Cardiac fibroblast (primary cell): Measurements from ENCODE around the gene CFAP99.

ENCODE experiments used
- DNase-seq, 2 donors: peaks; one replicate each; pipeline versions ENCODE4 v3.0.0 to v3.0.0-alpha.2; 2010; ENCODE audit warnings: low read depth in 2 of 2
- H3K4me3 ChIP-seq, 2 donors: replicated peaks in 1 of 2; 1 replicate in 1 of 2; 2 replicates in 1 of 2; pipeline ENCODE4 v1.5.1; 2011; ENCODE audit warnings: low read depth in 2 of 2, low read length in 2 of 2, mild to moderate bottlenecking in 2 of 2, moderate library complexity in 1 of 2
- CTCF ChIP-seq: IDR thresholded peaks from one replicate; pipeline ENCODE4 v1.5.1; 2011; ENCODE audit warnings: low read depth, mild to moderate bottlenecking, low read length, inconsistent platforms

Gene CFAP99

GRCh38 chr4:2397596-2398379 lies 21.0 kb upstream of the CFAP99 start:
- DNase-seq, result no peak
- no peak overlapping the region for H3K4me3 ChIP-seq
- no peak for TF ChIP-seq CTCF

- TF ChIP-seq CTCF, result no peak
- no peak overlapping the region for H3K4me3 ChIP-seq
- DNase-seq, result no peak
These were observed 19.5 kb upstream of the CFAP99 start for GRCh38 chr4:2399216-2399615.

- H3K4me3 ChIP-seq, result no peak overlapping the region
- no peak for TF ChIP-seq CTCF
- no peak for DNase-seq
These were observed 19.0 kb upstream of the CFAP99 start for GRCh38 chr4:2399631-2400190.

GRCh38 chr4:2400841-2401609 lies 17.7 kb upstream of the CFAP99 start:
- no peak for TF ChIP-seq CTCF
- H3K4me3 ChIP-seq, result no peak overlapping the region
- DNase-seq, result no peak

- no peak for DNase-seq
- TF ChIP-seq CTCF, result no peak
- H3K4me3 ChIP-seq, result peak overlapping the region; percentile 17 to 39
These were observed 17.2 kb upstream of the CFAP99 start for GRCh38 chr4:2401610-2401983.

- DNase-seq, result peak; percentile 52 to 62
- no peak for TF ChIP-seq CTCF
- peak overlapping the region; percentile 17 to 39 for H3K4me3 ChIP-seq
These were observed 16.5 kb upstream of the CFAP99 start for GRCh38 chr4:2402048-2402842.
